Neural progenitor cell (in vitro differentiated cells): ENCODE measurements around the gene ITPR1.

Experiments
- CTCF ChIP-seq: fragments of 200-600 bp; sonication (generic); IDR thresholded peaks from 2 replicates; pipeline ENCODE4 v1.5.1; 2017; ENCODE audit warnings: antibody characterized with exemption, mild to moderate bottlenecking
- EZH2 ChIP-seq: fragments of 200-600 bp; sonication (generic); IDR thresholded peaks from 2 replicates; pipeline ENCODE4 v1.6.1; 2017; ENCODE audit warnings: antibody characterized with exemption, mild to moderate bottlenecking, moderate library complexity
- EZH2phosphoT487 ChIP-seq: fragments of 200-600 bp; sonication (generic); IDR thresholded peaks from 2 replicates; pipeline ENCODE4 v1.6.1; 2017; ENCODE audit warnings: antibody characterized with exemption

- TF ChIP-seq CTCF (no peak), EZH2phosphoT487 (no peak), EZH2 (no peak)
These were observed 54.7 kb downstream of the ITPR1 start for GRCh38 chr3:4547799-4548198.
